ENCODE data around the gene ACTN4. TPM values are rescaled to one million over a fixed set of nuclear protein-coding genes. Genes with fewer than 3 reads are reported as not detected.

The ACTN4 gene
- total RNA-seq, 4 donors from 2014 or later: 342 to 463 (median 382) TPM

DNA sequence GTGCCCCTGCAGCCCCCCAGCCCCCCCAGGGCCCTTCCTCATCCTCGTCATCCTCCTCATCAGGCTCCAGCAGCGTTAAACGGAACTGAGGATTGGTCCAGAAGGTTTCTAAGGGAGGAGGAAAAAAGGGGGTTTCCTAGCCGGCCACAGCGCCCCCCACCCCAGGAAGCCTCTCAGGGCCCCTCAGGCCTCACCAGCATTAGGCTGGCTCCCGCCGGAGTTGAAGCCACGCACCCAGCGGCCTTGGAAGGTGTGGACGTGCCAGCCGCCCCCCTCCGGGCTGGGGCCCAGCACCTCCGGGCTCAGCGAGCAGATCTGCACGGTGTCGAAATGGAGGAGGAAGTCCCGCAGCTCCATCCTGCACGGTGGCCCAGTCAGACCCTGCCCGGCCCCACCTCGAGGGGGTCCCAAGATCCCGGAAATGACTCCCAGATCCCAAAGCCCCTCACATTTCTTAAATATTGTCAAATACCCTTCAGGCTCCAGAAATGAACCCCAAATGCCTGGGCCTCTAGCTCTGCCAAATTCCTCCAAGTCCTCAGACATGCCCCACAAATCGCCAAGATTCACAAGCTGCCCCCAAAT lies 89.9 kb downstream of the ACTN4 start:
- H3K27me3 ChIP-seq: no peaks in the 10 kb centered on the region
- peak overlapping the region in 1 of 4 donors; percentile 18 for H3K4me3 ChIP-seq
- H3K9me3 ChIP-seq: no peaks in the 10 kb centered on the region
- no peak for DNase-seq (ENCODE audit: low spot score in 2 of 2)
- H3K36me3 ChIP-seq: peaks cover 0 to under 1% (median 0%) of the 10 kb centered on the region in 3 donors
- WGBS, 2 donors: 55 to 61% methylated on average over 12 to 21 of the region's 22 CpGs
- peak overlapping the region in 1 of 4 donors; percentile 4 for H3K27ac ChIP-seq
- H3K4me1 ChIP-seq: peaks cover 0 to 42% (median 16%) of the 10 kb centered on the region in 4 donors
- TF ChIP-seq, protein P1, sequence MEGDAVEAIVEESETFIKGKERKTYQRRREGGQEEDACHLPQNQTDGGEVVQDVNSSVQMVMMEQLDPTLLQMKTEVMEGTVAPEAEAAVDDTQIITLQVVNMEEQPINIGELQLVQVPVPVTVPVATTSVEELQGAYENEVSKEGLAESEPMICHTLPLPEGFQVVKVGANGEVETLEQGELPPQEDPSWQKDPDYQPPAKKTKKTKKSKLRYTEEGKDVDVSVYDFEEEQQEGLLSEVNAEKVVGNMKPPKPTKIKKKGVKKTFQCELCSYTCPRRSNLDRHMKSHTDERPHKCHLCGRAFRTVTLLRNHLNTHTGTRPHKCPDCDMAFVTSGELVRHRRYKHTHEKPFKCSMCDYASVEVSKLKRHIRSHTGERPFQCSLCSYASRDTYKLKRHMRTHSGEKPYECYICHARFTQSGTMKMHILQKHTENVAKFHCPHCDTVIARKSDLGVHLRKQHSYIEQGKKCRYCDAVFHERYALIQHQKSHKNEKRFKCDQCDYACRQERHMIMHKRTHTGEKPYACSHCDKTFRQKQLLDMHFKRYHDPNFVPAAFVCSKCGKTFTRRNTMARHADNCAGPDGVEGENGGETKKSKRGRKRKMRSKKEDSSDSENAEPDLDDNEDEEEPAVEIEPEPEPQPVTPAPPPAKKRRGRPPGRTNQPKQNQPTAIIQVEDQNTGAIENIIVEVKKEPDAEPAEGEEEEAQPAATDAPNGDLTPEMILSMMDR (IDR thresholded peaks at IDR 0.05): no peak
- TF ChIP-seq POLR2A (IDR thresholded peaks at IDR 0.05) (no peak), EP300 (IDR thresholded peaks at IDR 0.05) (no peak)

DNA sequence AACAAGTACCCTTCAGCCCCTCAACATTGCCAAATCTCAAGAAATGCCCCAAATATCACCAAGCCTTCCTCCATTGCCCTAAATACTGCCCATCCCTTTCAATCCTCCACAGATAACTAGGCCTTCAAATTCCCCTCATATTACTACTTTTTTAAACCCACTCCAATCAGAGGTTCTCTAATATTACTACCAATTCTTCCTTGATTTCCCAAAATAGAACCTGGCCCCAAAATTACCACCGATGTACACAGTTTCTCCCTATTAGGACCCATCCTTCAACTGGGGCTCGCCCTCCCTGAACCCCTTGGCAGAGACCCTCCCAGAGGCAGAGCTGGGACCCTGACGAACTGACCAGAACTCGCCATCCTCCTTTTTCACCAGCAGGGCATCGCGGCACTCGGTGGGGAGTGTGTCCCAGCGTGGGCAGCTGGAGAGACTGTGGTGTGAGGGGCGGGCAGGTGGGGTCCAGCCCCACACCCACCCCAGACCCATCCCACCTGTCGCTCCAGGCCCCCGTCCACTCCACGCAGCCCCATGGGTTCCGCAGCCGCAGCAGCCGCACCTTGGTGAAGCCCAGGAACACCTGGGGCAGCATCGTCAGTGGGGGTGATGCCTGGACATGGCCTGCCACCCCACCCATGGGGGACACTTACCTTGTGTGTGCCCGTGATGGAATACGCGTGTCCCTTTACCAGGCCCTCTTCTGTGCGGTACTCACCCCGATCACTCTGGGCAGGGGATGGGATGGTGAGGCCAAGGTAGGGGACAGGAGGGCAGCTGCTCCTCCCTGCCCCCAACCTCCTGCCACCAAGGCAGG lies 90.7 kb downstream of the ACTN4 start:
- H3K4me1 ChIP-seq: peaks cover 0 to 36% (median 16%) of the 10 kb centered on the region in 4 donors
- H3K27me3 ChIP-seq: no peaks in the 10 kb centered on the region
- no peak overlapping the region for H3K4me3 ChIP-seq
- no peaks in the 10 kb centered on the region for H3K9me3 ChIP-seq
- no peaks in the 10 kb centered on the region for H3K36me3 ChIP-seq
- WGBS, 2 donors: 94 to 95% methylated on average over 11 to 21 of the region's 21 CpGs
- DNase-seq (ENCODE audit: low spot score in 2 of 2): no peak
- TF ChIP-seq, protein P1 (IDR thresholded peaks at IDR 0.05): no peak
- TF ChIP-seq POLR2A (IDR thresholded peaks at IDR 0.05) (no peak), EP300 (IDR thresholded peaks at IDR 0.05) (no peak)
- peak overlapping the region in 1 of 4 donors; percentile 4 for H3K27ac ChIP-seq

DNA sequence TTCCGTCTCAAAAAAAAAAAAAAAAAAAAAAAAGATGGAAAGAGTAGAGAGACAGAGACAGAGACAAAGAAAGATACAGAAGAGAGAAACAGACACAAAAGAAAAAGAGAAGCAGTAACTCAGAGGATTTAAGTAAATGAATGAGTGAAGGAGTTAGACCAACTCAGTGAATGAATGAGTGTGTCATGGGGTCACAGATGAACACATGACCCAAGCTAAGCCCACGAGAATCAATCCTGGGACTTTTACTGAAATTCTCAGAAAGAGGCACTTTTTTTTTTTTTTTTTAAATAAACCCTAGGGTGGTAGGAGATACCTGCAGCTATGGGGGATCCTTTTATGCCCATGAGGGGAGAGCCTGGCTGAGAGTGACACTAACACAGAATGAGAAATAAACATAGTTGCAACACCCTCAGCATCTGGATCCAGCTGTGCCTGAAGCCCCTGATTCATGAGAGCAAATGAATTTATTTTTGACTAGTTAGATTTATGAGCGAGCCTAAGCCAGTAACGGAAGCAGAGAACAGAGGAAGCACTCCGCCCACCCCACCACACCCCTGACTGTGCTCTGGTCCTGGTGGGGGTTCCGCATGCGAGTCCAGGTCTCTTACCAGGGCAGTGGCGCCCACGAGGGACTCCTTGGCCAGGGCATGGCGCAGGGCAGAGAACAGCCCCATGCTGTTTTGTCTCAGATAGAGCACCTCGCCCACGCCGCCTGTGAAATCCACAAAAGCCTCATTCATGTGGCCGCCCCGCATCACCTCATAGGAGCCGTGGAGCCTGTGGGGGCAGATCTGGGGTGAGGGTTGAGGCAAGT lies 92.2 kb downstream of the ACTN4 start:
- H3K4me3 ChIP-seq: no peak overlapping the region
- H3K27me3 ChIP-seq: no peaks in the 10 kb centered on the region
- TF ChIP-seq POLR2A (IDR thresholded peaks at IDR 0.05): no peak
- TF ChIP-seq EP300 (IDR thresholded peaks at IDR 0.05): peak in 1 of 2 donors; percentile 61
- TF ChIP-seq, protein P1 (IDR thresholded peaks at IDR 0.05): no peak
- 45 to 59% methylated on average over 11 to 15 of the region's 16 CpGs for WGBS, 2 donors
- no peaks in the 10 kb centered on the region for H3K9me3 ChIP-seq
- no peak for DNase-seq (ENCODE audit: low spot score in 2 of 2)
- H3K4me1 ChIP-seq: peaks cover 0 to 27% (median 9%) of the 10 kb centered on the region in 4 donors
- peak overlapping the region in 2 of 4 donors; percentile 17 to 60 for H3K27ac ChIP-seq
- no peaks in the 10 kb centered on the region for H3K36me3 ChIP-seq

DNA sequence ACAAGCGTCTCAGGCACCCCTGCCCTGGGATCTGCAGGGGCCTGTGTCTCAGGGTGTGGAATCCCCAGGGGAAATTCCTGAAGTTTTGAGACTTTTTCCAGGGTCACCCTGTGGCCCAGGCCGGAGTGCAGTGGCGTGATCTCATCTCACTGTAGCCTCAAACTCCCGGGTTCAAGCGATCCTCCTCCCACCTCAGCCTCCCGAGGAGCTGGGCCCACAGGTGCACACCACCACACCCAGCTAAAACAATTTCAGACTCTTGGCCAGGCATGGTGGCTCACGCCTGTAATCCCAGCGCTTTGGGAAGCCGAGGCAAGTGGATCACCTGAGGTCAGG lies 92.8 kb downstream of the ACTN4 start:
- no peaks in the 10 kb centered on the region for H3K36me3 ChIP-seq
- DNase-seq (ENCODE audit: low spot score in 2 of 2): no peak
- no peaks in the 10 kb centered on the region for H3K9me3 ChIP-seq
- H3K4me3 ChIP-seq: no peak overlapping the region
- WGBS, 2 donors: 61 to 76% methylated on average over 9 of the region's 9 CpGs
- no peaks in the 10 kb centered on the region for H3K27me3 ChIP-seq
- TF ChIP-seq POLR2A (IDR thresholded peaks at IDR 0.05) (no peak), EP300 (IDR thresholded peaks at IDR 0.05) (no peak)
- TF ChIP-seq, protein P1 (IDR thresholded peaks at IDR 0.05): no peak
- peak overlapping the region in 2 of 4 donors; percentile 17 to 60 for H3K27ac ChIP-seq
- peaks cover 0 to 23% (median 6%) of the 10 kb centered on the region in 4 donors for H3K4me1 ChIP-seq
